Endothelial cell of umbilical vein (primary cell): ENCODE measurements around the gene SLC2A8.

ENCODE experiments used
- EZH2 ChIP-seq: IDR thresholded peaks from 2 replicates; pipeline ENCODE4 v1.6.1; 2012; ENCODE audit warnings: borderline replicate concordance, low read depth, mild to moderate bottlenecking, moderate library complexity, low read length, inconsistent platforms; ENCODE audit not compliant: severe bottlenecking
- JUN ChIP-seq: IDR thresholded peaks from 2 replicates; pipeline ENCODE4 v1.6.1; 2011; ENCODE audit warnings: borderline replicate concordance, low read depth; ENCODE audit not compliant: insufficient read length, insufficient read depth
- POLR2A ChIP-seq: IDR thresholded peaks from 2 replicates; pipeline ENCODE4 v1.6.1; 2012; ENCODE audit warnings: low read depth, mild to moderate bottlenecking, control low read depth, low read length
- POLR2AphosphoS5 ChIP-seq: IDR thresholded peaks from 2 replicates; pipeline ENCODE4 v1.6.1; 2012; ENCODE audit warnings: low read depth, mild to moderate bottlenecking, control low read depth, low read length, moderate library complexity; ENCODE audit not compliant: insufficient read depth
- TF ChIP-seq, protein P1 (sequence below), 2 donors: IDR thresholded peaks; 1 replicate in 1 of 2; 2 replicates in 1 of 2; pipeline ENCODE4 v1.5.1; 2011; ENCODE audit warnings: low read length in 2 of 2, mild to moderate bottlenecking in 2 of 2, moderate library complexity in 2 of 2, control low read depth in 1 of 2, inconsistent platforms in 1 of 2, low read depth in 1 of 2; ENCODE audit not compliant: insufficient read depth in 1 of 2; ENCODE audit errors: extremely low read depth in 1 of 2
- TF ChIP-seq, protein P2 (sequence below): IDR thresholded peaks from 2 replicates; pipeline ENCODE4 v1.6.1; 2011; ENCODE audit not compliant: insufficient read depth, insufficient read length

DNA sequence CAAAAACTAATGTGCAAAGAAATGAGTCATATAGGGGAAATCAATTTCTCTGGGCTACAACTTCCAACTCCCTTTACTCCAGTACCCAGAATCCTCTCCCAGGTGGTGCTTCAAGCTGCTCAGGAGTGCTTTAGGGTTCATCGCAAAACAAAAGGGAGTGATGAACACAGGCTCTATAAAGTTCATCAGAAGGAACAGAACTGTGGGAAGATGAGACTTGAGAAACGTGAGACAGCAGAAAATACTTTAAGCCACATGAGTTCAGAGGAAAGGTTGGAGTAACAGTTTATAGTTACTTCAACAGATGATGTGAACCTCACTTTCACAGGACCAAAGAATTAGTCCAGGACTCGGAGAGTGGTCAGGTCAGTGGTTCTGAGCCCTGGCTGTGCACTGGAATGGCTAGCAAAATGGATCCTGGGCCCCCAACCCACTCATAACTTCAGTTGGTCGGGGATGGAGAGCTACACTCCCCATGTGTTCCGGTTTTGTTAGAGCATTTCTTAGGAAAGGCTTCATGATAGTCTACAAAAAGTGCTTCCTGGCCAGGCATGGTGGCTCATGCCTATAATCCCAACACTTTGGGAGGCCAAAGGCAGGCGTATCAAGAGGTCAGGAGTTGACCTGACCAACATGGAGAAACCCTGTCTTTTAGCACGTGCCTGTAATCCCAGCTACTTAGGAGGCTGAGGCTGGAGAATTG is 49.9 kb downstream of the SLC2A8 start:
- TF ChIP-seq, protein P1, sequence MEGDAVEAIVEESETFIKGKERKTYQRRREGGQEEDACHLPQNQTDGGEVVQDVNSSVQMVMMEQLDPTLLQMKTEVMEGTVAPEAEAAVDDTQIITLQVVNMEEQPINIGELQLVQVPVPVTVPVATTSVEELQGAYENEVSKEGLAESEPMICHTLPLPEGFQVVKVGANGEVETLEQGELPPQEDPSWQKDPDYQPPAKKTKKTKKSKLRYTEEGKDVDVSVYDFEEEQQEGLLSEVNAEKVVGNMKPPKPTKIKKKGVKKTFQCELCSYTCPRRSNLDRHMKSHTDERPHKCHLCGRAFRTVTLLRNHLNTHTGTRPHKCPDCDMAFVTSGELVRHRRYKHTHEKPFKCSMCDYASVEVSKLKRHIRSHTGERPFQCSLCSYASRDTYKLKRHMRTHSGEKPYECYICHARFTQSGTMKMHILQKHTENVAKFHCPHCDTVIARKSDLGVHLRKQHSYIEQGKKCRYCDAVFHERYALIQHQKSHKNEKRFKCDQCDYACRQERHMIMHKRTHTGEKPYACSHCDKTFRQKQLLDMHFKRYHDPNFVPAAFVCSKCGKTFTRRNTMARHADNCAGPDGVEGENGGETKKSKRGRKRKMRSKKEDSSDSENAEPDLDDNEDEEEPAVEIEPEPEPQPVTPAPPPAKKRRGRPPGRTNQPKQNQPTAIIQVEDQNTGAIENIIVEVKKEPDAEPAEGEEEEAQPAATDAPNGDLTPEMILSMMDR (IDR thresholded peaks at IDR 0.05; ENCODE audit: extremely low read depth in 1 of 2, insufficient read depth in 1 of 2, low read depth in 1 of 2, low read length in 2 of 2): no peak
- TF ChIP-seq, protein P2, sequence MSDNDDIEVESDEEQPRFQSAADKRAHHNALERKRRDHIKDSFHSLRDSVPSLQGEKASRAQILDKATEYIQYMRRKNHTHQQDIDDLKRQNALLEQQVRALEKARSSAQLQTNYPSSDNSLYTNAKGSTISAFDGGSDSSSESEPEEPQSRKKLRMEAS: no peak
- TF ChIP-seq POLR2A: no peak
- no peak for TF ChIP-seq POLR2AphosphoS5
- no peak for TF ChIP-seq EZH2
- TF ChIP-seq JUN: no peak
